KBM-7 (cell line): ENCODE data around the gene PCDHB2.
"Not testable (repeated sequence)": the region's sequence is repeated elsewhere in the genome, so short reads cannot be mapped to it uniquely, and the experiment has no call there.

Experiments used
- DNase-seq: peaks from one replicate; pipeline ENCODE4 v3.0.0-alpha.2; 2015
- in situ Hi-C: fragments of 300-500 bp; cut with MboI; formaldehyde crosslinking; loops from 2 replicates; pipeline ENCODE4 v1.14.3; 2020; ENCODE audit warnings: low sequenced_read_pairs, low pct_unique_long_range_greater_than_20kb, mixed read lengths

Gene PCDHB2

GRCh38 chr5:141127305-141127704, 32.9 kb downstream of the PCDHB2 start:
- DNase-seq = no peak
- in situ Hi-C loops = no loop called here

GRCh38 chr5:141135030-141135717, 40.8 kb downstream of the PCDHB2 start, which contains the start of gene PCDHB5:
PCDHB5 (plus strand) TSS chr5:141135206; CDS start chr5:141135435, 229 bp downstream.
- DNase-seq = peak; percentile 76
- in situ Hi-C loops = no loop called here

- DNase-seq = no peak
- in situ Hi-C loops = no loop called here
Observed at GRCh38 chr5:141135718-141136266, 41.4 kb downstream of the PCDHB2 start.

- DNase-seq, in situ Hi-C loops: not testable (repeated sequence)
Observed at GRCh38 chr5:141137346-141137745, 42.9 kb downstream of the PCDHB2 start.
